ENCODE data around the gene UGT3A1.
"Not testable (repeated sequence)": the region's sequence is repeated elsewhere in the genome, so short reads cannot be mapped to it uniquely, and the experiment has no call there.

The UGT3A1 gene

GRCh38 chr5:35979715-35980114 lies 11.5 kb downstream of the UGT3A1 start:
- Histone ChIP-seq H2AFZ (ENCODE audit: low read length) (no peak overlapping the region), H3K9ac (ENCODE audit: low read length) (no peak overlapping the region)
- TF ChIP-seq EZH2 (IDR thresholded peaks at IDR 0.05; ENCODE audit: borderline replicate concordance, low read length), result no peak

GRCh38 chr5:35976859-35977258 lies 14.3 kb downstream of the UGT3A1 start:
- H3K79me2 ChIP-seq (ENCODE audit: insufficient read depth, low read length); H4K20me1 ChIP-seq (ENCODE audit: insufficient read depth, low read length); H3K9ac ChIP-seq (ENCODE audit: low read length); H2AFZ ChIP-seq (ENCODE audit: low read length); H3K4me2 ChIP-seq (ENCODE audit: low read length); H3F3A ChIP-seq (ENCODE audit: insufficient read depth, low read length); H3K9me2 ChIP-seq (ENCODE audit: low read depth, low read length); H3K36me3 ChIP-seq (ENCODE audit: insufficient read depth, low read length); H3K9me3 ChIP-seq (ENCODE audit: low read length); H3K27me3 ChIP-seq (ENCODE audit: insufficient read depth, low read length); H3K27ac ChIP-seq (ENCODE audit: low read depth, low read length, poor library complexity, severe bottlenecking); H3K4me1 ChIP-seq (ENCODE audit: insufficient read depth, low read length, severe bottlenecking); H3K4me3 ChIP-seq (ENCODE audit: low read depth, low read length, poor library complexity, severe bottlenecking): not testable (repeated sequence)

More at GRCh38 chr5:35979715-35980114, 11.5 kb downstream of the UGT3A1 start:
- no peaks in the 10 kb centered on the region for H3F3A ChIP-seq (ENCODE audit: insufficient read depth, low read length)
- no peaks in the 10 kb centered on the region for H3K4me1 ChIP-seq (ENCODE audit: insufficient read depth, low read length, severe bottlenecking)
- H3K4me3 ChIP-seq (ENCODE audit: low read depth, low read length, poor library complexity, severe bottlenecking), result no peak overlapping the region
- H3K27me3 ChIP-seq (ENCODE audit: insufficient read depth, low read length), result no peaks in the 10 kb centered on the region
- H3K4me2 ChIP-seq (ENCODE audit: low read length), result no peak overlapping the region
- no peaks in the 10 kb centered on the region for H3K79me2 ChIP-seq (ENCODE audit: insufficient read depth, low read length)
- H3K9me3 ChIP-seq (ENCODE audit: low read length), result peaks cover 4% of the 10 kb centered on the region; the same call in 1 of the 2 replicates
- no peak overlapping the region for H3K27ac ChIP-seq (ENCODE audit: low read depth, low read length, poor library complexity, severe bottlenecking)
- no peaks in the 10 kb centered on the region for H3K9me2 ChIP-seq (ENCODE audit: low read depth, low read length)
- no peaks in the 10 kb centered on the region for H4K20me1 ChIP-seq (ENCODE audit: insufficient read depth, low read length)
- no peaks in the 10 kb centered on the region for H3K36me3 ChIP-seq (ENCODE audit: insufficient read depth, low read length)

GRCh38 chr5:35974570-35974969 lies 16.6 kb downstream of the UGT3A1 start:
- no peaks in the 10 kb centered on the region for H3K4me1 ChIP-seq (ENCODE audit: insufficient read depth, low read length, severe bottlenecking)

GRCh38 chr5:35971878-35972210 lies 19.3 kb downstream of the UGT3A1 start:
- no peak for TF ChIP-seq EZH2 (IDR thresholded peaks at IDR 0.05; ENCODE audit: borderline replicate concordance, low read length)
- TF ChIP-seq CTCF (IDR thresholded peaks at IDR 0.05; ENCODE audit: low read length), result no peak
- H3K9ac ChIP-seq (ENCODE audit: low read length), result no peak overlapping the region
- no peak overlapping the region for H3K4me2 ChIP-seq (ENCODE audit: low read length)
- H3K9me3 ChIP-seq (ENCODE audit: low read length), result no peaks in the 10 kb centered on the region
- H3K9me2 ChIP-seq (ENCODE audit: low read depth, low read length), result no peaks in the 10 kb centered on the region
- no peaks in the 10 kb centered on the region for H3K4me1 ChIP-seq (ENCODE audit: insufficient read depth, low read length, severe bottlenecking)
- H2AFZ ChIP-seq (ENCODE audit: low read length), result no peak overlapping the region
- H3K27ac ChIP-seq (ENCODE audit: low read depth, low read length, poor library complexity, severe bottlenecking), result no peak overlapping the region
- H3K27me3 ChIP-seq (ENCODE audit: insufficient read depth, low read length), result no peaks in the 10 kb centered on the region
- no peaks in the 10 kb centered on the region for H3K79me2 ChIP-seq (ENCODE audit: insufficient read depth, low read length)
- no peaks in the 10 kb centered on the region for H4K20me1 ChIP-seq (ENCODE audit: insufficient read depth, low read length)
- H3K4me3 ChIP-seq (ENCODE audit: low read depth, low read length, poor library complexity, severe bottlenecking), result no peak overlapping the region
- no peaks in the 10 kb centered on the region for H3F3A ChIP-seq (ENCODE audit: insufficient read depth, low read length)
- H3K36me3 ChIP-seq (ENCODE audit: insufficient read depth, low read length), result no peaks in the 10 kb centered on the region

More at GRCh38 chr5:35974570-35974969, 16.6 kb downstream of the UGT3A1 start:
- TF ChIP-seq CTCF (IDR thresholded peaks at IDR 0.05; ENCODE audit: low read length), result no peak
- TF ChIP-seq EZH2 (IDR thresholded peaks at IDR 0.05; ENCODE audit: borderline replicate concordance, low read length), result no peak
- H3K9ac ChIP-seq (ENCODE audit: low read length), result no peak overlapping the region
- H3K9me3 ChIP-seq (ENCODE audit: low read length), result no peaks in the 10 kb centered on the region
- H4K20me1 ChIP-seq (ENCODE audit: insufficient read depth, low read length), result no peaks in the 10 kb centered on the region
- no peak overlapping the region for H3K27ac ChIP-seq (ENCODE audit: low read depth, low read length, poor library complexity, severe bottlenecking)
- H3K36me3 ChIP-seq (ENCODE audit: insufficient read depth, low read length), result no peaks in the 10 kb centered on the region
- no peaks in the 10 kb centered on the region for H3F3A ChIP-seq (ENCODE audit: insufficient read depth, low read length)
- no peaks in the 10 kb centered on the region for H3K27me3 ChIP-seq (ENCODE audit: insufficient read depth, low read length)
- no peak overlapping the region for H2AFZ ChIP-seq (ENCODE audit: low read length)
- no peaks in the 10 kb centered on the region for H3K79me2 ChIP-seq (ENCODE audit: insufficient read depth, low read length)
- no peaks in the 10 kb centered on the region for H3K9me2 ChIP-seq (ENCODE audit: low read depth, low read length)
- H3K4me3 ChIP-seq (ENCODE audit: low read depth, low read length, poor library complexity, severe bottlenecking), result no peak overlapping the region
- no peak overlapping the region for H3K4me2 ChIP-seq (ENCODE audit: low read length)
